ENCODE results near the gene SLC48A1. TPM values are rescaled to one million over a fixed set of nuclear protein-coding genes. Genes with fewer than 3 reads are reported as not detected.
A peak's percentile ranks its signal among the peaks of the same experiment; 100 is the strongest.

The SLC48A1 gene
- total and polyA plus RNA-seq, 2 donors (not counting 3 experiments of a cell fraction or from before 2014, with no cell fraction given) = 17.3 to 20.3 TPM

DNA sequence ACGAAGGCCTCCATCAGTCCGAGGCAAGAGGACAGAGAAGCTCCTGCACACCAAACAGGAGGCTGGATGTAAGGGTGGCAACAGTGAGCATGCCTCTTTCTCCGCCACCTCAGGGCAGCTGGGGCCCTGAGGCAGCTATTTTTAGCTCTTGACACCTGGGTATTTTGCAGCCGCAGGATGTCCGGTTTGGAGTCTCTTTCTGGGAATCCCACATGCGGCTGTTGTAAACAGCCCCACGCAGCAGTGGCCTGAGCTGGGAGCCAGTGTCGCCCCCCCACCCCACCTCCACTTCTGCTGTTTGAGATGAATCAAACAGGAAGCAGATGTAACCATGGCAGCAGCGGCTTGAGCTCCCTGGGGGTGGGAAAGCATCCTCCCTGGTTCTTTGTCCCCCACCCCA is 35.0 kb downstream of the SLC48A1 start:
- DNase-seq (ENCODE audit: low read depth, low spot score) = peak; percentile 85
- H3K27me3 ChIP-seq (ENCODE audit: control insufficient read depth in 2 of 2, insufficient read depth in 2 of 2, low read length in 2 of 2) = no peaks in the 10 kb centered on the region
- no peak overlapping the region for H2AFZ ChIP-seq (ENCODE audit: low read depth, low read length)
- H3K4me1 ChIP-seq (ENCODE audit: control insufficient read depth, extremely low read depth, insufficient read depth, low read length) = peaks cover 88% of the 10 kb centered on the region
- peaks cover 10 to 11% of the 10 kb centered on the region in 2 experiments for H3K36me3 ChIP-seq (ENCODE audit: control insufficient read depth in 2 of 2, extremely low read depth in 1 of 2, insufficient read depth in 2 of 2, low read length in 2 of 2)
- TF ChIP-seq MYC (IDR thresholded peaks at IDR 0.05; ENCODE audit: low read depth, low read length) = no peak
- TF ChIP-seq POLR2AphosphoS5 (IDR thresholded peaks at IDR 0.05; ENCODE audit: insufficient read depth, low read depth, low read length) = peak; percentile 12
- H3K4me2 ChIP-seq (ENCODE audit: insufficient read depth, low read length) = peak overlapping the region; percentile 79
- H3K9ac ChIP-seq (replicated peaks; ENCODE audit: extremely low read depth, insufficient read depth, low read length) = peak overlapping the region; percentile 71
- H3K79me2 ChIP-seq (ENCODE audit: control insufficient read depth, insufficient read depth, low read length) = peaks cover 100% of the 10 kb centered on the region
- intact Hi-C loops (cut with micrococcal nuclease) (loop anchor here (1.0 kb wide), 1 partner anchor 9 kb away; no protein-coding TSS in a partner anchor), dilution Hi-C loops (cut with MboI; ENCODE audit: extremely low pct_ligation_motif_present, low sequenced_read_pairs) (no loop called here)
- POLR2A ChIA-PET = interaction anchor here (0.9 to 2.7 kb wide), 3 partner anchors 9 to 13 kb away, joined by 4 to 17 read pairs (median 7); no protein-coding TSS in a partner anchor
- peaks cover 6% of the 10 kb centered on the region for H4K20me1 ChIP-seq (replicated peaks; ENCODE audit: control insufficient read depth, extremely low read depth, insufficient read depth, low read length)
- H3K4me3 ChIP-seq (replicated peaks in 1 of 3; ENCODE audit: insufficient read depth in 1 of 3, low read depth in 1 of 3, low read length in 3 of 3) = no peak overlapping the region
- peak overlapping the region; percentile 83 for H3K27ac ChIP-seq (ENCODE audit: insufficient read depth, low read depth, low read length)
- H3K9me1 ChIP-seq (replicated peaks; ENCODE audit: control insufficient read depth, extremely low read depth, insufficient read depth, low read length) = no peaks in the 10 kb centered on the region
- no peaks in the 10 kb centered on the region for H3K9me3 ChIP-seq (replicated peaks; ENCODE audit: control insufficient read depth, insufficient read depth, low read length)
- CTCF ChIA-PET = interaction anchor here (0.6 to 12.5 kb wide), 15 partner anchors 8 to 141 kb away, joined by 3 to 229 read pairs (median 4); partner anchors contain the start of gene SLC48A1
- peak; percentile 78 for FAIRE-seq
- no TSS peak for BruUV-seq (replicated peaks)

DNA sequence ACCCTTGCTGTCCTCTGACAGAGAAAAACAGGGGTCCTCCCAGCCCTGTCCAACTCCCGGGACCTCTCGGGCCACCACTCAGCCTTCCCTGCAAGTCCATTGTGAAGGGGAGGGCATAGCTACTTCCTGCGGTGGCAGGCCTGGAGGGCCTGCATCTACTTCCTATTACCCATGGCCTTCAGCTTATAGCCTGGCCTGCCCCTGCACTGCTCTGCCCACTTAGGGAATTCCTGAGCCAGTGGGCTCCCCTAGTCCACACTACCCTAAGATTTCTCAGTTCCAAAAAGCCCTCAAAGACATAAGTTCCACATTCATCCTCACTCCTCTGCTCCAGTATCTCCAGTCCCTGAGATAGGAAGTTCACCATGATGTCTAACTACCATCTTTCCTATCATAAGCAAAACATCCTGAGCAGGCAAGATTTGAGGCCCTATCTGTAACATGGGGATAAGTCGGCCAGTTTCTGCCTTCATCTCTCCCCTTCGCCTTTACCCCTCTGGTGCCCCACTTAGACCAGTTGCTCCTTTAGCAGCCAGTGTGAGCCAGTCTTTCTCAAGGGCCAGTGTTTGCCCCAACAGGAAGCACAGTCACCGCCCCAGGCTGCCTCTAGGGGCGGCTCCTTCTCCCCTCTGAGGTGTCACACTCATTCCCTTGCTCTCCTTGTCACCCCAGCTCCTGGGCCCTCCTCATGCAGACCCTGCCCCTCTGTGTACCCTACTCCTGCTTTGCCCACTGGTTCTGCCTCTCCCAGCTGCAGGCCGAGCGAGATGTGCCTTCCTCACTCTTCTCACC is 35.7 kb downstream of the SLC48A1 start:
- peak; percentile 86 for FAIRE-seq
- BruUV-seq (replicated peaks) = no TSS peak
- Histone ChIP-seq H4K20me1 (replicated peaks; ENCODE audit: control insufficient read depth, extremely low read depth, insufficient read depth, low read length) (peaks cover 3% of the 10 kb centered on the region), H3K9me3 (replicated peaks; ENCODE audit: control insufficient read depth, insufficient read depth, low read length) (no peaks in the 10 kb centered on the region), H3K4me2 (ENCODE audit: insufficient read depth, low read length) (peak overlapping the region; percentile 79), H3K27ac (ENCODE audit: insufficient read depth, low read depth, low read length) (peak overlapping the region; percentile 83), H3K27me3 (ENCODE audit: control insufficient read depth in 2 of 2, insufficient read depth in 2 of 2, low read length in 2 of 2) (no peaks in the 10 kb centered on the region), H3K4me1 (ENCODE audit: control insufficient read depth, extremely low read depth, insufficient read depth, low read length) (peaks cover 88% of the 10 kb centered on the region), H3K9me1 (replicated peaks; ENCODE audit: control insufficient read depth, extremely low read depth, insufficient read depth, low read length) (no peaks in the 10 kb centered on the region), H3K79me2 (ENCODE audit: control insufficient read depth, insufficient read depth, low read length) (peaks cover 100% of the 10 kb centered on the region), H3K9ac (replicated peaks; ENCODE audit: extremely low read depth, insufficient read depth, low read length) (peak overlapping the region; percentile 71), H3K4me3 (replicated peaks in 1 of 3; ENCODE audit: insufficient read depth in 1 of 3, low read depth in 1 of 3, low read length in 3 of 3) (peak overlapping the region in 1 of 3 experiments; percentile 14), H3K36me3 (ENCODE audit: control insufficient read depth in 2 of 2, extremely low read depth in 1 of 2, insufficient read depth in 2 of 2, low read length in 2 of 2) (peaks cover 7 to 11% of the 10 kb centered on the region in 2 experiments), H2AFZ (ENCODE audit: low read depth, low read length) (no peak overlapping the region)
- dilution Hi-C loops (cut with MboI; ENCODE audit: extremely low pct_ligation_motif_present, low sequenced_read_pairs) (no loop called here), intact Hi-C loops (cut with micrococcal nuclease) (loop anchor here (1.0 kb wide), 2 partner anchors 7 to 9 kb away; no protein-coding TSS in a partner anchor)
- ChIA-PET POLR2A (interaction anchor here (0.9 to 2.7 kb wide), 3 partner anchors 9 to 12 kb away, joined by 4 to 17 read pairs (median 7); no protein-coding TSS in a partner anchor), CTCF (interaction anchor here (0.6 to 12.5 kb wide), 13 partner anchors 9 to 141 kb away, joined by 3 to 229 read pairs (median 4); partner anchors contain the start of gene SLC48A1)
- TF ChIP-seq EZH2 (IDR thresholded peaks at IDR 0.05; ENCODE audit: borderline replicate concordance, low read depth, low read length, severe bottlenecking) (no peak), FOS (IDR thresholded peaks at IDR 0.05; ENCODE audit: borderline replicate concordance, insufficient read depth, low read length) (no peak), POLR2AphosphoS5 (IDR thresholded peaks at IDR 0.05; ENCODE audit: insufficient read depth, low read depth, low read length) (no peak), MAX (IDR thresholded peaks at IDR 0.05; ENCODE audit: insufficient read depth, insufficient read length) (no peak)
- TF ChIP-seq, protein P1, sequence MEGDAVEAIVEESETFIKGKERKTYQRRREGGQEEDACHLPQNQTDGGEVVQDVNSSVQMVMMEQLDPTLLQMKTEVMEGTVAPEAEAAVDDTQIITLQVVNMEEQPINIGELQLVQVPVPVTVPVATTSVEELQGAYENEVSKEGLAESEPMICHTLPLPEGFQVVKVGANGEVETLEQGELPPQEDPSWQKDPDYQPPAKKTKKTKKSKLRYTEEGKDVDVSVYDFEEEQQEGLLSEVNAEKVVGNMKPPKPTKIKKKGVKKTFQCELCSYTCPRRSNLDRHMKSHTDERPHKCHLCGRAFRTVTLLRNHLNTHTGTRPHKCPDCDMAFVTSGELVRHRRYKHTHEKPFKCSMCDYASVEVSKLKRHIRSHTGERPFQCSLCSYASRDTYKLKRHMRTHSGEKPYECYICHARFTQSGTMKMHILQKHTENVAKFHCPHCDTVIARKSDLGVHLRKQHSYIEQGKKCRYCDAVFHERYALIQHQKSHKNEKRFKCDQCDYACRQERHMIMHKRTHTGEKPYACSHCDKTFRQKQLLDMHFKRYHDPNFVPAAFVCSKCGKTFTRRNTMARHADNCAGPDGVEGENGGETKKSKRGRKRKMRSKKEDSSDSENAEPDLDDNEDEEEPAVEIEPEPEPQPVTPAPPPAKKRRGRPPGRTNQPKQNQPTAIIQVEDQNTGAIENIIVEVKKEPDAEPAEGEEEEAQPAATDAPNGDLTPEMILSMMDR (IDR thresholded peaks at IDR 0.05; ENCODE audit: extremely low read depth in 1 of 2, insufficient read depth in 1 of 2, low read depth in 1 of 2, low read length in 2 of 2) = peak in 1 of 2 donors; percentile 30
- DNase-seq (ENCODE audit: low read depth, low spot score) = peak; percentile 60

All from endothelial cell of umbilical vein (primary cell).